ENCODE measurements around the gene STX1B.

The STX1B gene

DNA sequence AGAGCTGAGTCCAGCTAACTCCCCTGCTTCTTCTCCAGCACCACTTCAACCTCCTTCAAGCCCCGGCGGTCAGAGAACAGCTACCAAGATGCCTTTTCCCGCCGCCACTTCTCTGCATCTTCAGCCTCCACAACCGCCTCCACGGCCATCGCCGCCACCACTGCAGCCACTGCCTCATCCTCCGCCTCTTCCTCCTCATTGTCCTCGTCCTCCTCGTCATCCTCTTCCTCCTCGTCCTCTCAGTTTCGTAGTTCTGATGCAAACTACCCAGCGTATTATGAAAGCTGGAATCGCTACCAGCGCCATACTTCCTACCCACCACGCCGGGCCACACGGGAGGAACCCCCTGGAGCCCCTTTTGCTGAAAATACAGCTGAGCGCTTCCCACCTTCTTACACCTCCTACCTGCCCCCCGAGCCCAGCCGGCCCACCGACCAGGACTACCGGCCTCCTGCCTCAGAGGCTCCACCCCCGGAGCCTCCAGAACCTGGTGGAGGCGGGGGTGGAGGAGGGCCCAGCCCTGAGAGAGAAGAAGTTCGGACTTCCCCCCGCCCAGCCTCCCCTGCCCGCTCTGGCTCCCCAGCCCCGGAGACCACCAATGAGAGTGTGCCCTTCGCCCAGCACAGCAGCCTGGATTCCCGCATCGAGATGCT, 45.7 kb downstream of the STX1B start:
- TF ChIP-seq, protein P1, sequence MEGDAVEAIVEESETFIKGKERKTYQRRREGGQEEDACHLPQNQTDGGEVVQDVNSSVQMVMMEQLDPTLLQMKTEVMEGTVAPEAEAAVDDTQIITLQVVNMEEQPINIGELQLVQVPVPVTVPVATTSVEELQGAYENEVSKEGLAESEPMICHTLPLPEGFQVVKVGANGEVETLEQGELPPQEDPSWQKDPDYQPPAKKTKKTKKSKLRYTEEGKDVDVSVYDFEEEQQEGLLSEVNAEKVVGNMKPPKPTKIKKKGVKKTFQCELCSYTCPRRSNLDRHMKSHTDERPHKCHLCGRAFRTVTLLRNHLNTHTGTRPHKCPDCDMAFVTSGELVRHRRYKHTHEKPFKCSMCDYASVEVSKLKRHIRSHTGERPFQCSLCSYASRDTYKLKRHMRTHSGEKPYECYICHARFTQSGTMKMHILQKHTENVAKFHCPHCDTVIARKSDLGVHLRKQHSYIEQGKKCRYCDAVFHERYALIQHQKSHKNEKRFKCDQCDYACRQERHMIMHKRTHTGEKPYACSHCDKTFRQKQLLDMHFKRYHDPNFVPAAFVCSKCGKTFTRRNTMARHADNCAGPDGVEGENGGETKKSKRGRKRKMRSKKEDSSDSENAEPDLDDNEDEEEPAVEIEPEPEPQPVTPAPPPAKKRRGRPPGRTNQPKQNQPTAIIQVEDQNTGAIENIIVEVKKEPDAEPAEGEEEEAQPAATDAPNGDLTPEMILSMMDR (IDR thresholded peaks at IDR 0.05): no peak

DNA sequence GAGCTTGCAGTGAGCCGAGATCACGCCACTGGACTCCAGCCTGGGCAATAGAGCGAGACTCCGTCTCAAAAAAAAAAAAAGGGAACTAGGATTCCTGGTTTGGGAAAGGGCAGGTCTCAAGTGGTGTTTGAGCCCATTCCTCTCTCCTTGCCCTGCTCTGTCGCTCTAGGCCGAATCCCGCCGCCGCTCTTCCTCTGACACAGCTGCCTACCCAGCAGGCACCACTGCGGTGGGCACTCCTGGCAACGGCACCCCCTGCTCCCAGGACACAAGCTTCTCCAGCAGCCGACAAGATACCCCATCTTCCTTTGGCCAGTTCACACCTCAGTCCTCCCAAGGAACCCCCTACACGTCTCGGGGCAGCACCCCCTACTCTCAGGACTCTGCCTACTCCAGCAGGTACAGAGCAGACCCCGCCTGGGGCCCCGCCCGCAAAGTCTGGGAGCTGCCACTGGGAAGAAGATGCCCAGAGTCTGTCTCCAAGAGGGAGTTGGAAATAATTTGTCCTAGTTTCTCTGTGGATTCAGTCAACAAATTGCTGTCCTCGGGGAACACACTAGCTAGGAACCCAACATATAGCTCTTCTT, 46.4 kb downstream of the STX1B start:
- TF ChIP-seq, protein P1 (IDR thresholded peaks at IDR 0.05): no peak

- TF ChIP-seq, protein P1 (IDR thresholded peaks at IDR 0.05): no peak
Measured at GRCh38 chr16:30961384-30961783, 49.1 kb downstream of the STX1B start.

- TF ChIP-seq, protein P1 (IDR thresholded peaks at IDR 0.05): no peak
Measured at GRCh38 chr16:30958175-30959079, 52.0 kb downstream of the STX1B start.

DNA sequence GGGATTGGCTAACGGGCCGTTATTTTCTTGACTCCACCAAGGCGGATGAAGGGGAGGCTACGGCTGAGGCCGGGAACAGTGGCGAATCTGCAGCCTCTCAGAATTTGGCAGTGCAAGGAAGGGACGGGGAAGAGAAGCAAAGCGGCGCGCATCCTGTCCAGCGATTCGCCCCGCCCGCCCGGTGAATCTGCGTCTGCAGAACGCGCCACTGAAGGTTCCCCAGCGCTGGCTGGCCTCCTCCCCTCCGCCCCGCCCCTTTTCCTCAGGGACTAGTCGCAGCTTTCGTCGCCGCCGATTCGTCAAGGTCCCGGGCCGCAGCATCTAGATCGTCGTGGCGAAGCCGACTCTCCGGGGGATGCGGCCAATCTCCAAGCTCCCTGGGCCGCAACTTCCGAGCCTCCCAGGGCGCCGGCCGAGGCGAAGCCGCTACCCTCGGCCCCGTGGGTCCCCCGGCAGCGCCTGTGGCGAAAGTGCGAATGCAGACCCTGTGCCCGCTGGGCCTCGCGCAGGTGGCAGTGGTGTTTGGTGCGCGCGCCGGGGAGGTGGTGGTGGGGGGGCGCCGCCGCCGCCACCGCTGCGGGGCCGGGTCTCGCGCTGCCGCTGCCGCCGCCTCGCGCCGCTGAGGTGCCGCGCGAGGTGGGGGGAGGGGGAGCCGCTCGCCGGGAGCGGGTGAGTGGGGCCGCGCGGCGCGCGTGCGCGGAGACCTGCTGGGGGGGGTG, 52.8 kb downstream of the STX1B start, which contains the start of gene SETD1A:
SETD1A (plus strand) TSS at position 299 of the 719 bp plus-strand sequence. CDS start 978 bp downstream, outside the sequence.
- TF ChIP-seq, protein P1 (IDR thresholded peaks at IDR 0.05): no peak

GRCh38 chr16:30956601-30957455, 53.6 kb downstream of the STX1B start:
- TF ChIP-seq, protein P1 (IDR thresholded peaks at IDR 0.05): no peak
